ENCODE data around the gene HIPK2. TPM values are rescaled to one million over a fixed set of nuclear protein-coding genes. Genes with fewer than 3 reads are reported as not detected.

The HIPK2 gene
- total and polyA plus RNA-seq, 8 donors, result 3.4 to 103 (median 38.6) TPM

- no peak for TF ChIP-seq CTCF (IDR thresholded peaks at IDR 0.05)
- TF ChIP-seq POLR2AphosphoS5 (IDR thresholded peaks at IDR 0.05), result no peak
- no peak for TF ChIP-seq POLR2A (IDR thresholded peaks at IDR 0.05)
- TF ChIP-seq EP300 (IDR thresholded peaks at IDR 0.05), result no peak
- H3K4me3 ChIP-seq, result no peak overlapping the region
- no peaks in the 10 kb centered on the region for H3K9me3 ChIP-seq
- peaks cover 4 to 14% (median 13%) of the 10 kb centered on the region in 4 donors for H3K4me1 ChIP-seq
- no peaks in the 10 kb centered on the region for H3K36me3 ChIP-seq
- H3K27ac ChIP-seq, result no peak overlapping the region
- intact Hi-C loops (cut with DNase I; ENCODE audit: low total_unique reads), result no loop called here
- 62 to 70% (median 65%) methylated on average over 8 of the region's 8 CpGs for WGBS, 5 donors
- DNase-seq, result peak in 1 of 2 donors; percentile 46
- peaks cover 0 to 41% (median 27%) of the 10 kb centered on the region in 3 donors for H3K27me3 ChIP-seq
These were observed 250.9 kb downstream of the HIPK2 start for GRCh38 chr7:139526578-139527544.

- Histone ChIP-seq H3K36me3 (no peaks in the 10 kb centered on the region), H3K4me1 (peaks cover 4 to 14% (median 13%) of the 10 kb centered on the region in 4 donors), H3K27ac (no peak overlapping the region), H3K4me3 (no peak overlapping the region), H3K27me3 (peaks cover 0 to 51% (median 36%) of the 10 kb centered on the region in 3 donors), H3K9me3 (no peaks in the 10 kb centered on the region)
- no peak for TF ChIP-seq POLR2A (IDR thresholded peaks at IDR 0.05)
- no peak for TF ChIP-seq POLR2AphosphoS5 (IDR thresholded peaks at IDR 0.05)
- no peak for TF ChIP-seq CTCF (IDR thresholded peaks at IDR 0.05)
- no peak for TF ChIP-seq EP300 (IDR thresholded peaks at IDR 0.05)
- DNase-seq, result no peak
- intact Hi-C loops (cut with DNase I; ENCODE audit: low total_unique reads), result no loop called here
These were observed 252.0 kb downstream of the HIPK2 start for GRCh38 chr7:139525750-139526149.

GRCh38 chr7:139525239-139525638 is 252.6 kb downstream of the HIPK2 start:
- Histone ChIP-seq H3K27ac (no peak overlapping the region), H3K4me3 (no peak overlapping the region), H3K27me3 (peaks cover 0 to 51% (median 36%) of the 10 kb centered on the region in 3 donors), H3K4me1 (peaks cover 4 to 14% (median 13%) of the 10 kb centered on the region in 4 donors), H3K9me3 (no peaks in the 10 kb centered on the region), H3K36me3 (no peaks in the 10 kb centered on the region)
- 90 to 94% (median 91%) methylated on average over 10 of the region's 10 CpGs for WGBS, 5 donors
- intact Hi-C loops (cut with DNase I; ENCODE audit: low total_unique reads), result no loop called here
- DNase-seq, result no peak
- TF ChIP-seq POLR2AphosphoS5 (IDR thresholded peaks at IDR 0.05) (no peak), CTCF (IDR thresholded peaks at IDR 0.05) (no peak), POLR2A (IDR thresholded peaks at IDR 0.05) (no peak), EP300 (IDR thresholded peaks at IDR 0.05) (no peak)

GRCh38 chr7:139523968-139524815 is 253.6 kb downstream of the HIPK2 start:
- intact Hi-C loops (cut with DNase I; ENCODE audit: low total_unique reads), result no loop called here
- WGBS, 5 donors, result 18 to 41% (median 27%) methylated on average over 34 to 70 of the region's 70 CpGs
- Histone ChIP-seq H3K27me3 (peaks cover 0 to 51% (median 36%) of the 10 kb centered on the region in 3 donors), H3K9me3 (no peaks in the 10 kb centered on the region), H3K4me1 (peaks cover 4 to 14% (median 13%) of the 10 kb centered on the region in 4 donors), H3K4me3 (peak overlapping the region in 3 of 4 donors; percentile 26 to 37 (median 31)), H3K27ac (no peak overlapping the region), H3K36me3 (no peaks in the 10 kb centered on the region)
- no peak for DNase-seq
- no peak for TF ChIP-seq EP300 (IDR thresholded peaks at IDR 0.05)
- no peak for TF ChIP-seq CTCF (IDR thresholded peaks at IDR 0.05)
- no peak for TF ChIP-seq POLR2A (IDR thresholded peaks at IDR 0.05)
- TF ChIP-seq POLR2AphosphoS5 (IDR thresholded peaks at IDR 0.05), result no peak

Data from stomach (tissue), 9 donors.